ENCODE measurements around the gene LDLRAP1.

LDLRAP1 gene

GRCh38 chr1:25524568-25525360, 18.6 kb upstream of the LDLRAP1 start:
- DNase-seq (ENCODE audit: low read depth in 2 of 2) = no peak

DNA sequence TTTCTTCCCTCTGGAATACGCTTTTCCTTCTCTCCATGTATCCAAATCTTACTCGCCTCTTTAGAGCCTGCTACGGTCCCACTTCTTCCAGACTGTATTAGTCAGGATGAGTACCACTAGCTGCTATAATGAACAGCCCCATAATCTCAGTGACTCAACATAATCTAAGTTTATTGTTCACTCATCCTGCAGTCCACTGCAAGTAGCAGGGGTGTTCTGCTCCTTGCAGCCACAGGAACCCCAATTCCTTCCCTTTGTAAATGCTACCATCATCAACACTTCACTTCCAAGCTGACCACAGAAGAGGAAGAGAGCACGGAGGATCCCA, 18.1 kb upstream of the LDLRAP1 start:
- DNase-seq (ENCODE audit: low read depth in 2 of 2) = no peak

DNA sequence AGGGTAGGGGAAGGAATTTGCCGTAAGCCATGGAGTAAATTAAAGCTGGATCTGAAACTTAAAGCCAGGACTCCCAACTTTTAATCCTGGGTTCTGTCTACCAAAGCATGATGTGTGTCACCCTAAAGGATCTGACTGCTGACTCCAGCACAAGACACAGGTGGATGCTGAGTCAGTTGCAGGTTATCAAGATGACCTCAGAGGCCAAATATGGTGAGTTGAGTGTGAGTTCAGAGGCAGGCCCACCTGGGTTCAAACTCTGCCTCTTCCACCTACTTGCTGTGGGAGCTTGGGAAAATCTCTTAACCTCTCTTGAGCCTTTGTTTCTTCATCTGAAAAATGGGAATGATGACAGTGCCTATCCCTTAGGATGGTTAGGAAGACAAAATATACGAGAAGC, 16.7 kb upstream of the LDLRAP1 start:
- no peak for DNase-seq (ENCODE audit: low read depth in 2 of 2)

- DNase-seq (ENCODE audit: low read depth in 2 of 2) = no peak
Observed at GRCh38 chr1:25527226-25527846, 16.1 kb upstream of the LDLRAP1 start.

- no peak for DNase-seq (ENCODE audit: low read depth in 2 of 2)
Observed at GRCh38 chr1:25527946-25528595, 15.3 kb upstream of the LDLRAP1 start.

DNA sequence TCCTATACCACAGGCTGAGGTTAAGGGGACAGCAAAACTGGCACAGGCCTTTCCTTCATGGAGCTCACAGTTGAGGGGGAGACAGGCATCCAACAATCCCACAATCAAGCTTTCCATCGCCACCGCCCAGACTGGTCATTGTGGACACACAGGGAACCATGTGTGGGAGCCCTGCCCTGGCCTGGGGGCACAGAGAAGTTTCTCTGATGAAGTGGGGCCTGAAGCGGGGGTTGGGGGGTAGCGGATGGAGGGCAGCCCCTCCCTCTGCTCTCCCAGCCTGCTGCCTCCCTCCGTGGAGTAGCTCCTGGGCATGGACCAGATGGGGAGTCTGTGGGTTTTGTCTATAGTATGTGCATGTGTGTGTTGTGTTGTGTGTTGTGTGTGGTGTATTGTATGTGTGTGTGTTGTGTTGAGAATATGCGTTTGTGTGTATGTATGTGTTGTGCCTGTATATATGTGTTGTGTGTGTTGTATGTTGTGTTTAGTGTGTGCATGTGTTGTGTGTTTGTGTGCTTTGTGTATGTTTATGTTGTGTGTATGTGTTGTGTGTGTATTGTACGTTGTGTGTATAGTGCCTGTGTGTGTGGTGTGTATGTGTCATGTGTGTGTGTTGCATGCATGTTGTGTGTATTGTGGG, 14.4 kb upstream of the LDLRAP1 start:
- no peak for DNase-seq (ENCODE audit: low read depth in 2 of 2)

GRCh38 chr1:25529518-25530185, 13.8 kb upstream of the LDLRAP1 start:
- DNase-seq (ENCODE audit: low read depth in 2 of 2) = no peak

- no peak for DNase-seq (ENCODE audit: low read depth in 2 of 2)
Observed at GRCh38 chr1:25530186-25531081, 13.0 kb upstream of the LDLRAP1 start.

- DNase-seq (ENCODE audit: low read depth in 2 of 2) = no peak
Observed at GRCh38 chr1:25531082-25531461, 12.3 kb upstream of the LDLRAP1 start.

DNA sequence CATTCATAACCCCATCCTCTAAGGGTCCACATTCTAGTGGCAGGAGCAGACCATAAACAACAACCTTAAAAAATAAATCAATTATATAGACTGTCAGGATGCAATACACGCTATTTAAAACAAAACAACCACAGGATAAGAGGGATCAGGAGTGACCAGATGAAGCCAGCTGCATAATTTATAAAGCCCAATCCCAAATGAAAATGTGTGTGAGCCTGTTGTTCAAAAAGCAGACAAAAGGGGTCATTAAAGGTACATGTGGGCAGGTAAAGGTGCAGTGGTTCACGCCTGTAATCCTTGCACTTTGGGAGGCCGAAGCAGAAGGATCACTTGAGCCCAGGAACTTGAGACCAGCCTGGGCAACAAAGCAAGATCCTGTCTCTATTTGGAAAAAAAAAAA, 10.4 kb upstream of the LDLRAP1 start:
- no peak for DNase-seq (ENCODE audit: low read depth in 2 of 2)

DNA sequence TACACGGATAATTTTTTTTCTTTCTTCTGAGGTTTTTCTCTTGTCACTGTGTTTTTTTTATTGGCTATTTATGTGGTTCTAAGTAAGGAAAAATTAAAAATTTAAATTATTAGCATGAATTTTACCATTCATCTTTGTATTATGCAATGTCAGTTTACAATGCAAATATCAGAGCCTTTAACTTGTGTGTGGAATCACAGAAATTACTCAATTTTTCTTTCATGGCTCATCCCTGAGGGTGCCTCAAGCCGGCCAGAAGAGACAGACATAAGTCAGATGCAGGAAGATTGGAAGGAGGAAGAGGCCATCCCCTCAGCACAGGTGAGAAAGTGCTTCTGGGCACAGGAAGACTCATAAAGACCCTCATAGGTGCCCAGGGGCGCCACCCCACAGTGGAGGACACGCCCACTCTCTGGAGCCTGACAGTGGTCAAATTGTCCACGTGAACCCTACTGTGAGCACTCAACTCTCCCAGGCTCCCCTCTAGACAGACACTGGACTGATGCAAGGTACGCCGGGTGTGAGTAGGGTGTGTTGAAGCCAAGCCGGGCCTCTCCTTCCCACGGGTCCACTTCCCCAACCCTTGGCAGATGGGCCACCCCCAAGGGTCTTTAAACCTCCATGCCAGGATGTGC, 9.5 kb upstream of the LDLRAP1 start:
- DNase-seq (ENCODE audit: low read depth in 2 of 2) = no peak

DNA sequence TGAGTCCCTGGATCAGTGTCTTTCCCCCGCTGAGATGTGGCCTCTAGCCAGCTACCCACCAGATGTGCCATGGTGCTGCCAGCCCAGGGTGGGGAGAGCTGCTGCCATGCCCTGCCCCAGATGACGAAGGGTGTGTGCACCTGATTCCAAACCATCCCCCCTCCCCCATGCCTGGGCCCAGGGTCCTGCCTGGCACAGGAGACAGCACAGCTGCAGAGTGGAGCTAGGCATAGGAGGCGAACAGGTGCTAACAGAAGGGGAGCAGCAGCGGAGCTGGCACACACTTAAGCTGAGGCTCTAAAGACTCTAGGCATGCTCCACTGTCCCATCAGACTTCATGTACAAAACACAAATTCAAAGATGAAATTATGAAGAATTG, 9.0 kb upstream of the LDLRAP1 start:
- DNase-seq (ENCODE audit: low read depth in 2 of 2) = no peak

- no peak for DNase-seq (ENCODE audit: low read depth in 2 of 2)
Observed at GRCh38 chr1:25536124-25536523, 7.3 kb upstream of the LDLRAP1 start.

DNA sequence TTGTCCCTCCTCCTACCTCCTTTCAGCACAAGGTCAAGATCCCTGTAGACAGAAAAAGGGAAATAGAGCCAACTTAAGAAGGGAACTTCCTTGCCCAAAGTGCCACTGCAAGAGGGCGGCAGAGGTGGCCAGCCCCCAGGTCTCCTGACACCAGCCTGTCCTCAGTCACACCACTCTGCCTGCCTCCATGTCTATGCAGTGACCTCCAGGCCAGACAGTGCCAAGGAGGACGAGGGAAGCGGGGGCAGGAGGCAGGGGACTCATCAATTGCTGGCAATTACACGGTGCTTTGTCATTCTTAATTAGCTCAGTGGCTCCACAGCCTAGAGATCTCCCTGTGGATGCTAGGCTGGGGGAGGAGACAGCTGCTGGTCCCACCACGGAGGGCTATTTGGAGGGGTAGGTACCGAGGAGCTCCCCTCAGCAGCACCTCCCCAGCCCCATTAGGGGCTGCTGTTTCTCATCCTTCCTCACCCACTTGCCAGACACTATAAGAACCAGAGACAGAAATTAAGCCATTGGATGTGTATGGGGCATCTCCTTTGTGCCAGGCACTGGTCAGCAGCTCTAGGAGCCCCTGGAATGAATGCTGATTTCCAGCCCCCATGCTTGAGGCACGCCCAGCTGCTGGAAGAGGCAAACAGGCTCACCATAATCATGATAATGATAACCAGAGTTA, 6.1 kb upstream of the LDLRAP1 start:
- DNase-seq (ENCODE audit: low read depth in 2 of 2) = no peak

- no peak for DNase-seq (ENCODE audit: low read depth in 2 of 2)
Observed at GRCh38 chr1:25538191-25538767, 5.1 kb upstream of the LDLRAP1 start.

- no peak for DNase-seq (ENCODE audit: low read depth in 2 of 2)
Observed at GRCh38 chr1:25540750-25541342, 2.6 kb upstream of the LDLRAP1 start.

DNA sequence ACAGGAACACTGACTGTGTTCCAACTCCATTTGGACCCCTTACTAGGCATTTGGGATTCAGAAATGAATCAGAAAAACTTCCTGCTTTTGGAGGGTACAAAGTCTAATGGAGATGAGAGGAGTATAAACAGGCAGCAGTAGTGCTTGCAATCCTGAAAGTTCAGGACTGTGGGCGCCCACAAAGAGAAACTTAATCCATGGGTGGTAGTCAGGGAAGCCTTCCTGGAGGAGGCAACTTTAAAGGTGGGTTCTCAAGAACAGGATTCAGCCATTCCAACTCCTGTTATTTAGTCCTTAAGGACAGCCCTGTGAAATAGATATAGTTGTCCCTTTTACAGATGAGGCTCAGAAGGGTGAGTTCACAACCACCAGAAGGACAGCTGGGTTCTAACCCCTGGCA, 2.0 kb upstream of the LDLRAP1 start:
- no peak for DNase-seq (ENCODE audit: low read depth in 2 of 2)

DNA sequence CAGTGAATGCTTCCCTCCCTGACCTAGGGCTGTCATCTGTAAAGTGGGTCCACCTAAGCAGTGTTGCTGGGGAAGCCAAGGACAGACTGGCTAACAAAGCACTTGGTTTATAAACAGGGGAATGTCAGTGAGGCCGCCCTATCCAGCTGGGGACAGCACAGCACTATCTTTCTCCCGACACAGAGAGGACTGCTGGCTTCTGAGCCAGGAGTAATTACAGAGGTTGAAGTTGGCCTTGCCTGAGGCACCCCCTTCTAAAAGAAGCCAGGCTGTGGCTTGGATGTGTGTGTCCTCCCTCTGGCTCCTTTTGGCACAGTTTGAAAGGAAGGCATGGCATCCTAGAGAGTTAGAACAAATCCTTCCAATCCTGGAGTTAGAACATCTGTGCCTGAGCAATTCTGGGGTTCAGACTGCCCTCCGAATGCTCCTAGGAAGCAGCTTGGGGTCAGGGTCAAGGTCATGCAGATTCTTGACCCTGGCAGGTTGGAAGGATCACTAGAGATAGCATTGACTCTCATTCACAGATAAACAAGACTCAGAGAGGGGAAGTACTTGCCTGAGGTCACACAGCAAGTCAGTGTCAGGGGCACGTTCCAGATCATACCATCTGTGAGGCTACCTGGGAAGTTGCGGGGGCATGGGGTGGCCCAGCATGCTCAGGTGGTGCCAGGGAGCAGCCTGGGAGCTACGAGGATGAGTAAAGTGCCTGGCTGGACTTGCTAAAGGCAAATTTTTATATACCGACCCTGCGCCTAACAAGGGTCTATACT, 1.3 kb upstream of the LDLRAP1 start:
- no peak for DNase-seq (ENCODE audit: low read depth in 2 of 2)

GRCh38 chr1:25543005-25543424, 391 bp upstream of the LDLRAP1 start:
- DNase-seq (ENCODE audit: low read depth in 2 of 2) = no peak
